Karpas-422 (cell line): Measurements from ENCODE around the gene OTUB1. TPM values are rescaled to one million over a fixed set of nuclear protein-coding genes. Genes with fewer than 3 reads are reported as not detected.
"Not testable (repeated sequence)": the region's sequence is repeated elsewhere in the genome, so short reads cannot be mapped to it uniquely, and the experiment has no call there.

Experiments
- DNase-seq: peaks from one replicate; pipeline ENCODE4 v3.0.0-alpha.2; 2015
- H2AFZ ChIP-seq: fragments of 200-600 bp; sonication (generic); 2 replicates; pipeline ENCODE4 v1.6.1; 2014; ENCODE audit warnings: antibody characterized with exemption, low read length, mixed read lengths
- H3K27ac ChIP-seq: fragments of 200-600 bp; sonication (generic); 2 replicates; pipeline ENCODE4 v1.5.1; 2014; ENCODE audit warnings: mild to moderate bottlenecking, low read length, moderate library complexity
- H3K27me3 ChIP-seq: fragments of 200-600 bp; sonication (generic); 2 replicates; pipeline ENCODE4 v1.6.1; 2014; ENCODE audit warnings: low read length, mixed read lengths
- H3K36me3 ChIP-seq: fragments of 200-600 bp; sonication (generic); 2 replicates; pipeline ENCODE4 v1.6.1; 2014; ENCODE audit warnings: low read length, mixed read lengths; ENCODE audit not compliant: insufficient read depth
- H3K4me1 ChIP-seq: fragments of 200-600 bp; sonication (generic); 2 replicates; pipeline ENCODE4 v1.6.1; 2014; ENCODE audit warnings: mild to moderate bottlenecking, low read length, mixed read lengths
- H3K4me2 ChIP-seq: fragments of 200-600 bp; sonication (generic); 2 replicates; pipeline ENCODE4 v1.6.1; 2014; ENCODE audit warnings: low read length, low read depth, mild to moderate bottlenecking; ENCODE audit not compliant: poor library complexity, severe bottlenecking
- H3K4me3 ChIP-seq: fragments of 200-600 bp; sonication (generic); 2 replicates; pipeline ENCODE4 v1.5.1; 2014; ENCODE audit warnings: mild to moderate bottlenecking, antibody characterized with exemption, low read length, mixed read lengths
- H3K79me2 ChIP-seq: fragments of 200-600 bp; sonication (generic); 2 replicates; pipeline ENCODE4 v1.6.1; 2014; ENCODE audit warnings: mild to moderate bottlenecking, low read length, mixed read lengths
- H3K9ac ChIP-seq: fragments of 200-600 bp; sonication (generic); 2 replicates; pipeline ENCODE4 v1.6.0; 2014; ENCODE audit warnings: low read length
- H3K9me2 ChIP-seq: fragments of 200-600 bp; sonication (generic), shearing (Covaris generic); replicated peaks from 2 replicates; pipeline ENCODE4 v1.6.0; 2014; ENCODE audit warnings: mild to moderate bottlenecking, low read length, moderate library complexity; ENCODE audit not compliant: insufficient read depth
- H3K9me3 ChIP-seq: fragments of 300-700, 200-600 bp; sonication (generic); 2 replicates; pipeline ENCODE4 v1.6.1; 2014; ENCODE audit warnings: low read length, mixed read lengths
- H4K20me1 ChIP-seq: fragments of 200-600 bp; sonication (generic); 2 replicates; pipeline ENCODE4 v1.6.1; 2014; ENCODE audit warnings: mild to moderate bottlenecking, antibody characterized with exemption, low read length, low read depth; ENCODE audit not compliant: insufficient read depth
- small RNA-seq: library from RNA; depleted of rRNA; stranded (forward); fragments of <200 nt; gene quantifications from one replicate; pipeline ENCODE3, GENCODE V24; 2014
- total RNA-seq: library from RNA; depleted of rRNA; stranded (reverse); fragments of >200 nt; shearing (Covaris generic); gene quantifications from 2 replicates; pipeline ENCODE4 v1.2.3, GENCODE V29; 2014; ENCODE audit warnings: low replicate concordance; rRNA removed

OTUB1 gene
- total RNA-seq, 1 experiment from 2014 or later, result 41.6 TPM

DNA sequence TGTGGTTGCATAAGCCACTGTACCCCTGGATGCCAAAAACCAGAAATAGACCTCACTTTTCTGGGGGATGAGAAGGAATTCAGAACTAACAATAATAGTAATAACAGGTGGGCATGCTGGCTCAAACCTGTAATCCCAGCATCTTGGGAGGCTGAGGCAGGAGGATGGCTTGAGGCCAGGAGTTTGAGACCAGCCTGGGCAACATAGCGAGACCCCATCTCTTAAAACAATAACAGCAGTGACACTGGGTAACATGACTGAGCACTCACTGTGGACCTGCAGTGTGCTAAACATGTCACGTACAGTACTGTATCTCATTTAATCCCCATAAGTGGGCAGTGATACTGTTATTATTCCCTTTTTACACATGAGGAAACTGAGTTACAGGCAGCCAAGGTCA, 59.5 kb downstream of the OTUB1 start:
- no peak overlapping the region for H3K9ac ChIP-seq
- H3K9me3 ChIP-seq, result no peaks in the 10 kb centered on the region
- no peak for DNase-seq
- H3K79me2 ChIP-seq, result no peaks in the 10 kb centered on the region
- H4K20me1 ChIP-seq, result no peaks in the 10 kb centered on the region
- no peaks in the 10 kb centered on the region for H3K4me1 ChIP-seq
- no peak overlapping the region for H3K27ac ChIP-seq
- no peaks in the 10 kb centered on the region for H3K9me2 ChIP-seq
- no peak overlapping the region for H3K4me2 ChIP-seq
- no peaks in the 10 kb centered on the region for H3K36me3 ChIP-seq
- H3K4me3 ChIP-seq, result no peak overlapping the region
- H2AFZ ChIP-seq, result no peak overlapping the region
- H3K27me3 ChIP-seq, result no peaks in the 10 kb centered on the region

GRCh38 chr11:64047373-64047772, 61.1 kb downstream of the OTUB1 start:
- not testable (repeated sequence) for H3K36me3 ChIP-seq, H3K27me3 ChIP-seq, H3K79me2 ChIP-seq, H3K9me2 ChIP-seq, H3K4me1 ChIP-seq, H2AFZ ChIP-seq, H3K9me3 ChIP-seq, H3K4me3 ChIP-seq, H4K20me1 ChIP-seq, H3K4me2 ChIP-seq, H3K27ac ChIP-seq, H3K9ac ChIP-seq, DNase-seq

Small RNA genes within 50 kb of the gene (small RNA-seq; reads per million reads assigned to genes)
- gene RNU6-45P, result not detected

Other genes with a start within 250 kb of the OTUB1 start
- gene ZFTA, start 217.7 kb upstream of the OTUB1 start, total RNA-seq, result 8.8 and 21.6 TPM in 2 replicates
- gene SPINDOC, start 173.0 kb upstream of the OTUB1 start, total RNA-seq, result 40.3 and 88.1 TPM in 2 replicates
- gene MARK2, start 147.3 kb upstream of the OTUB1 start, total RNA-seq, result 22.1 and 26.9 TPM in 2 replicates
- 2.1 and 2.4 TPM in 2 replicates for gene RCOR2, start 69.3 kb upstream of the OTUB1 start, total RNA-seq
- 19.0 and 19.2 TPM in 2 replicates for gene NAA40, start 47.4 kb upstream of the OTUB1 start, total RNA-seq
- 574 and 779 TPM in 2 replicates for gene COX8A, start 11.8 kb upstream of the OTUB1 start, total RNA-seq
- not detected in 2 replicates for gene FLRT1, start 49.5 kb downstream of the OTUB1 start, total RNA-seq
- gene MACROD1, start 179.7 kb downstream of the OTUB1 start, total RNA-seq, result 5.4 TPM in 1 of 2 replicates, not detected in the other
- gene STIP1, start 199.7 kb downstream of the OTUB1 start, total RNA-seq, result 101 and 199 TPM in 2 replicates
- 72.7 and 141 TPM in 2 replicates for gene FERMT3, start 220.3 kb downstream of the OTUB1 start, total RNA-seq
- 72.5 and 90.4 TPM in 2 replicates for gene TRPT1, start 239.7 kb downstream of the OTUB1 start, total RNA-seq
- 70.0 and 114 TPM in 2 replicates for gene NUDT22, start 239.8 kb downstream of the OTUB1 start, total RNA-seq
- gene DNAJC4, start 244.1 kb downstream of the OTUB1 start, total RNA-seq, result 32.0 and 51.0 TPM in 2 replicates
- 43.4 and 67.9 TPM in 2 replicates for gene VEGFB, start 248.1 kb downstream of the OTUB1 start, total RNA-seq